HG03457 (cell line): ENCODE results near the gene PRICKLE3.
"Not testable (repeated sequence)": the region's sequence is repeated elsewhere in the genome, so short reads cannot be mapped to it uniquely, and the experiment has no call there.

Experiments
- ATAC-seq: cut with Tn5 transposase; IDR thresholded peaks from one replicate; pipeline ENCODE4 v1.9.1; 2021; ENCODE audit warnings: moderate number of reproducible peaks; ENCODE audit not compliant: unreplicated experiment

PRICKLE3 gene

GRCh38 chrX:49163555-49164419, 22.4 kb downstream of the PRICKLE3 start:
- ATAC-seq, result no peak

- ATAC-seq, result no peak
These were observed 23.6 kb downstream of the PRICKLE3 start, which contains the start of gene MAGIX for GRCh38 chrX:49162620-49163019. Gene MAGIX (plus strand): TSS chrX:49162758. CDS start chrX:49162890, 132 bp downstream.

- no peak for ATAC-seq
These were observed 24.5 kb downstream of the PRICKLE3 start for GRCh38 chrX:49161632-49162031.

GRCh38 chrX:49160908-49161307, 25.3 kb downstream of the PRICKLE3 start:
- ATAC-seq, result no peak

GRCh38 chrX:49157194-49157593, 29.0 kb downstream of the PRICKLE3 start:
- no peak for ATAC-seq

GRCh38 chrX:49155900-49156837, 30.0 kb downstream of the PRICKLE3 start:
- ATAC-seq, result peak; percentile 66

GRCh38 chrX:49155243-49155899, 30.8 kb downstream of the PRICKLE3 start:
- no peak for ATAC-seq

- no peak for ATAC-seq
These were observed 32.7 kb downstream of the PRICKLE3 start for GRCh38 chrX:49153467-49153866.

- ATAC-seq, result not testable (repeated sequence)
These were observed 36.9 kb downstream of the PRICKLE3 start for GRCh38 chrX:49149291-49149690.

GRCh38 chrX:49148390-49149100, 37.6 kb downstream of the PRICKLE3 start:
- ATAC-seq, result not testable (repeated sequence)

- ATAC-seq, result no peak
These were observed 38.2 kb downstream of the PRICKLE3 start for GRCh38 chrX:49147936-49148335.

GRCh38 chrX:49147282-49147681, 38.9 kb downstream of the PRICKLE3 start:
- ATAC-seq, result no peak

- ATAC-seq, result not testable (repeated sequence)
These were observed 43.0 kb downstream of the PRICKLE3 start for GRCh38 chrX:49143154-49143553.

GRCh38 chrX:49142264-49142663, 43.9 kb downstream of the PRICKLE3 start:
- ATAC-seq, result not testable (repeated sequence)

- ATAC-seq, result no peak
These were observed 46.5 kb downstream of the PRICKLE3 start for GRCh38 chrX:49139713-49140112.

GRCh38 chrX:49137492-49137891, 48.7 kb downstream of the PRICKLE3 start:
- no peak for ATAC-seq

GRCh38 chrX:49133759-49134158, 52.4 kb downstream of the PRICKLE3 start:
- ATAC-seq, result no peak

GRCh38 chrX:49132275-49132674, 53.9 kb downstream of the PRICKLE3 start:
- not testable (repeated sequence) for ATAC-seq

GRCh38 chrX:49129427-49129826, 56.7 kb downstream of the PRICKLE3 start:
- no peak for ATAC-seq

GRCh38 chrX:49127742-49128258, 58.4 kb downstream of the PRICKLE3 start:
- not testable (repeated sequence) for ATAC-seq
